RCC 7860 (cell line): ENCODE results near the gene CARM1.
"Not testable (repeated sequence)": the region's sequence is repeated elsewhere in the genome, so short reads cannot be mapped to it uniquely, and the experiment has no call there.

ENCODE experiments used
- DNase-seq: peaks from one replicate; pipeline ENCODE4 v3.0.0-alpha.2; 2015; ENCODE audit warnings: low spot score
- FAIRE-seq: peaks from 2 replicates; lab custom pipeline; 2012; peaks lifted over from hg19 to GRCh38; lab: Jason Lieb, UNC

Gene CARM1

DNA sequence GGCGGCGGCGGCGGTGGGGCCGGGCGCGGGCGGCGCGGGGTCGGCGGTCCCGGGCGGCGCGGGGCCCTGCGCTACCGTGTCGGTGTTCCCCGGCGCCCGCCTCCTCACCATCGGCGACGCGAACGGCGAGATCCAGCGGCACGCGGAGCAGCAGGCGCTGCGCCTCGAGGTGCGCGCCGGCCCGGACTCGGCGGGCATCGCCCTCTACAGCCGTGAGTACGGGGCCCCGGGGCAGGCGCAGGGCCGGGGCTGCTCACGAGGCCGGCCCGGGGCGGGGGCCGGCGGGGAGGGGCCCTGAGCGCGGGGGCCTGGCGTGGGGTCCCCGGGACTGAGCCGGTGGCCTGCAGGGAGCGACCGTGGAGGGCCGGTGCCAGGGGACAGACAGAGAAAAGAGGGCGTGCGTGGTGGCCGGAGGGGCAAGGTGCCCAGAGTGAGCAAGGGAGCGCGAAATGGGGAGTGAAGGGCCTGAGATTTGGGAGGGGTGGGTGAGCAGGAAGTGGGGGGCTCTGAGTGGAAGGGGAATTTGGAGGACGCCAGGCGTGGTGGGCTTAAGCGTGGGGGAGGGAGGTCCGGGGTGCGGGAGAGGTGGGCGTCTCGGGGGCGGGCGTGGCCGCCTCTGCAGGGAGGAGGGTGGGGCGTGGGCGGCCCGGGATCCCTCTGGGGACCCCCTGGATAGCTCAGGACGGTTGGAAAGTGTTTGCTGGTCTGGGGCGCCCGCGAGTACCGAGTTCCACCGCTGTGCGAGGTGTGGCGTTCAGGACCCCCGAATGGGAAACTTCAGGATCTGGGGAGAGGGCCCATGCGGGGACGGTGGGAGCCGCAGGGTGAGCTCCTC is 575 bp downstream of the CARM1 start:
- FAIRE-seq (no peak), DNase-seq (no peak)

DNA sequence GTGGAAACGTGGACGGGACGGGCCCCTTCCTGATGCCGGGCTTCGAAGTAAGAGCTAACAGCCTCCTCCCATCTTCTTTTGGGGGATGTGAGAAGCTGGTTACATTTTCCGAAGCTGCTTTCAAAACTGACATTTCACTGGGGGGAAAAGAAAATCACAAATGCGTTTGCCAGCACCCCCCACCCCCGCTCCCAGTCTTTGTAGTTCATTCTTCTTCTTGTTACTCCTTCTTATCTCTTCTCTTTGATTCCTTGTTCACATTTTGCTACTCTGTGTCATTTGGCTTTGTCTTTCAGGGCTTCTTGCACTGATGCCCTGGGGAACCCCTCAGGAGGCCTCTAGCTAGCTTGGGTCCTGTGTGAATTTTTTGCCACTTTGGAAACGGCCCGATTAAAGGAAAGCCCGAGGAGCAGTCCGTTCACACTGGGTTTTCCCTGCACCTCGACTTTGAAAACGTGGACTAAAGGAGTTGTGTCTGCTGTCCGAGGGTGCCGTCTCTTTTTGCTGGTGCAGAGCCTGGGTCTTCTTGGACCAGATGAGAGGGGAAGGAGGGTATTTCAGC is 1.3 kb downstream of the CARM1 start:
- DNase-seq (no peak), FAIRE-seq (no peak)

DNA sequence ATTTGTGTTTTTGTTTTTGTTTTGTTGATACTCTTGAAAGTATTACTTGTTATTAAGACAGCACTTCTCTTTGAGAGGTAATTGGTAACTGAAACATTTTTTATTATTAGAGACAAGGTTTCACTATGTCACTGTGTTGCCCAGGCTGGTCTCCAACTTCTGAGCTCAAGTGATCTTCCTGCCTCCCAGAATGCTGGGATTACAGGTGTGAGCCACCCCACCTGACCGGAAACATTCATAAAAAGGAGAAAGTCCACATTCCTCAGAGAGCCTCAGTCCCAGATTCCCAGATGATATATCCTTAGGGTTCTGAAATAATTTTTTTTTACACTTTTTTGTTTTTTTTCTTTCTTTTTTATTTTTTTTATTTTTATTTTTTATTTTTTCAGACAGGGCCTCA is 2.7 kb downstream of the CARM1 start:
- FAIRE-seq: no peak
- DNase-seq: no peak

DNA sequence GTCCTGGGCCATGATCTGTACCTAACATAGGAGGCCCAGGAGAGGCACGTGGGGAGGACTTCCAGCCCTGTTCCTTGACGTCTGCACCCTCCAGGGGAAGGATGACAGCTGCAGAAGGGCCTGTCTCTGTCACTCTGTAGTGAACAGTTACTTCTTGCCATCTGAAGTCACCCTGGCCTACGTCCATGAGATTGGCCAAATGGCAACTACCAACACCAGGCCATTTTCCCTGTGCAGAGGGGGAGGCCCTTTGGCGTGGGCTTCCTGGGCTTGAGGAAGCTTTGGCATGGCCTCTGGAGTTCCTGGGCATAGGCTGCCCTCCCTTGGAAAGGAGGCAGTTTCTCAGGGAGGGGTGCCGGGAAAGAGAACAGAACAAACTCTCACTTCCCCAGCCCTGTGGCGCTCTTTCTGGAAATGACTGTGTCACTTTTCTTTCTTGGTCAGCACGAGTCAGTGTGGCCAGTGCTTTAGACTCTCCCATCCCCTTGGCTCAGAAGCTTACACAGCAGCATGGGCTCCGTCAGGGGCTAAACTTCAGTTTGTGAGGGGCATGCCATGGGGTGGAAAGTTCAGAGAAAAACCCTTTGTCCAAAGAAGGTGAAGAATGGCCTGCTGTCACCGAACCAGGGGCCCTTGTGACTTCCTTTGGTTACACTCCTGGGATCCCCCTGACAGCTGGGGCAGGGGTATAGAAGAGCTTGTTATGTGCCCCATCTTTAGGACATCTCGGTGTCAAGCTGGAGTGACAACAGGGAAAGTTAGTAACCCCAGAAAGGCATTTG is 5.3 kb downstream of the CARM1 start:
- FAIRE-seq (no peak), DNase-seq (no peak)

DNA sequence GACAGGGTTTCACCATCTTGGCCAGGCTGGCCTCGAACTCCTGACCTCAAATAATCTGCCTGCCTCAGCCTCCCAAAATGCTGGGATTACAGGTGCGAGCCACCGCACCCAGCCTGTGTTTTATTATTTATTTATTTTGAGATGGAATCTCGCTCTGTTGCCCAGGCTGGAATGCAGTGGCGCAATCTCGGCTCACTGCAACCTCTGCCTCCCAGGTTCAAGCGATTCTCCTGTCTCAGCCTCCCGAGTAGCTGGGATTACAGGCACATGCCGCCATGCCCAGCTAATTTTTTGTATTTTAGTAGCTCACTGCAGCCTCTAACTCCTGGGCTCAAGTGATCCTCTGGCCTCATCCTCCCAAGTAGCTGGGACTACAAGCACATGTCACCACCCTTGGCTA is 6.3 kb downstream of the CARM1 start:
- not testable (repeated sequence) for DNase-seq, FAIRE-seq

DNA sequence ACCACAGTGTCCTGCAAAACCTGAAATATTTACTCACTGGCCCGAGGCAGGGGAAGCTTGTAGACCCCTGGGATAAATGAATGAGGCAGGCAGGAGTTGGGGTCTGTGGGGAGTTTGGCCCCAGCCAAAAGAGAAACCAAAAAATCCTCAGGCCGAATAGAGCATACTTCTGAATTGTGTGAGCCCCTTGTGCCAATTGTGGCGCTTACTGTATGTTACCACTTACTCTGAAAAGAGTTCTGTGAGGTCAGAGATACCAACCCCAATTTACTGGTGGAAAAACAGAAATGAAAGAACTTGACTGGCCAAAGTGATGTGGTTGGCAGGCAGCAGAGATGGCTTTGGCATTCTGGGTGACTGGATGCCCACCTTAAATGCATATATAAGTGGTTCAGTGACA is 6.9 kb downstream of the CARM1 start:
- no peak for DNase-seq
- FAIRE-seq: no peak

DNA sequence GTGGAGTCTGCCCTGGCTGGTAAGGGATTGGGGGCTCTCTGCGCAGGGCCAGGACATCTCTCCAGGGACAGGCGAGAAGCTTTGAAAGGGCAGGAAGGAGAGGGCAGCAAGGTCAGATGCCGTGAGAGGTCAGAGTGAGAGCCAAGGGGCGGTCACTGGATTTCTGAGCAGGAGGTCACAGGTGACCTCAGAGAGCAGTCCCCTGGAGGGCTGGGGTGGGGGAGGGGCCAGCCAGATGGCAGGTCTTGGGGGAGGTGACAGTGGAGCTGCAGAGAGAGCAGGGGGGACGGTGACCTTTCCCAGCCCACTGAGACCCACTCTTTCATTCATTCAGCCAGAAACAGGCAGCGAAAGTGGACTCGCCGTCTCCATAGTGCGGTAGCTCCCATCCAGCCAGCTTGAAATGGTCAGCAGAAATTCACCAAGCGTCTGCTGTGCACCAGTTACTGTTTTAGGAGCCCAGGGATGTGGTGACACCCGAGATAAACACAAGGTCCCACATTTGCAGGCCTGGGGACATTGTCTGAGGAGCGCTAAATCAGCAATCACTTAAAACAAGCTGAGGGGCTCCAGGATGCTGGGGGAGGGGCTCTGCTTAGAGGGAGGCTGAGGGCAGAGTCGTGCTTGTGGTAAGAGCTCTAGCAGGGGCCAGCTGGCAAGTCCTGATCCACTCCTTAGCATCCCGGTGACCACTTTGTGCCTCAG is 10.2 kb downstream of the CARM1 start:
- DNase-seq (no peak), FAIRE-seq (no peak)

DNA sequence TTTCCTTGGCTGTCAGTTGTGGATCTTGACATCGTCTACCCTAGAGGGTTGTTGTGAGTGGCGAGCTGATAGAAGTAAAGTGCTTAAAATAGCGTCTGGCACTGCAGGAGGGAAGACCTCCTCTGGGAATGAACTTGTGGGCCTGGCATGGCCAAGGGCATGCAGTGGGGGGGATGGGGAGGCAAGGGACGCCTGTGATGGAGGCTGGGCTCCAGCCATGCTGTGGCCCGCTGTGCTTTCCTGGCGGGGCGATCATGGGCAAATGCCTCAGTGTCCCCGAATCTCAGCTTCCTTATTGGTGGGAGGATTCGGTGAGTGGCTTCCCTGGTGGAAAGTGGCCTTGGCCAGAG is 10.7 kb downstream of the CARM1 start:
- DNase-seq (no peak), FAIRE-seq (no peak)

DNA sequence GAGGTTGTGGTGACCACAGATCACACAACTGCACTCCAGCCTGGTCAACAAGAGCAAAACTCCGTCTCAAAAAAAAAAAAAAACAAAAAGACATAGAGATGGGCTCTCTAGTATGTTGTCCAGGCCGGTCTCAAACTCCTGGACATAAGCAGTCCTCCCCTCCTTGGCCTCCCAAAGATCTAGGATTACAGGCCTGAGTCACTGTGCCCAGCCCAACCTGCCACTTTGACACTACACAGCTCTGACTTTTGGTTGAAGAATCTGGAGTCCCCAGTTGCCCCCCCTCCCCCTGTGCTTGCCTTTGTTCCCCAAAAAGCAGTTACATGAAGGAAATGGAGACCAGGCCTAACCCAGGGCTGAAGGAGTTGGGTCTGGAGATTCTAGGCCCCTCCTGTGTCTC is 12.9 kb downstream of the CARM1 start:
- no peak for FAIRE-seq
- no peak for DNase-seq

DNA sequence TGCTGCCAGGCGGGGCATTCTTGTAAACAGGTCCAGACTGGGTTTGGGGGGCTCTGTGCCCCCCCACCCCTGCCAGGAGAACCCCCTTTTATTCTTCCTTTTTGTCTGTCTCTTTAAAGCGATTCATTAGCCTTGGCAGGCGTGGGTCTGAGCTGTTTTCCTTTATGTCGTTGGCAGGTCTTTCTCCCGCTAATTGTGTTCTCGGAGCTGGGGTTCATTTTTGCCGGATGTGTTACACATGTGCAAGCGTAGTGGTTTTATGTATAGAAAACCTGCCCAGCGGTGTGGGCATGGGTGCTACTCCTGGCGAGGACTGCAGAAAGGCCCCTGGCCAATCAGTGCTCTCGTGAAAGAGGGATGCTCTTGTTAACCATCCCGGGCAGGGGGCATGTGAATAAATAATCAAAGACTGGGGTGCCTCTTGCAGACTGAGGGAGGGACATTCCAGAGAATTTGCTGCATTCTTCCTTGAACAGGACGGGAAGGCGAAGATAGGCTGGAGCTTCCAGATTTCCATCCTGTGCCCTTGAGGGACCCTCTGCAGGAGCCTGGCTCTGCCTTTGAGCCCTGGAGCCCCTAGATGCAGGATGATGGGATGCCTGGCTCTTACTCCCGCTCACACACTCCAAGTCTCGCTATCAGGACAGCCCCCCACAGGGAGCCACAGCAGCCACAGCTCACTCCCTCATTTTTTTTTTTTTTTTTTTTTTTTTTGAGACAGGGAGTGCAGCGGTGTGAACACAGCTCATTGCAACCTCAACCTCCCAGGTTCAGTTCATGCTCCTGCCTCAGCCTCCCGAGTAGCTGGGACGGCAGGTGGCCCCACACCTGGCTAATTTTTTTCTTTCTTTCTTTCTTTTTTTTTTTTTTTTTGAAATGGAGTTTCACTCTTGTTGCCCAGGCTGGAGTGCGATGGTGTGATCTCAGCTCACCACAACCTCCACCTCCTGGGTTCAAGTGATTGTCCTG is 14.1 kb downstream of the CARM1 start:
- DNase-seq: no peak
- FAIRE-seq: no peak

DNA sequence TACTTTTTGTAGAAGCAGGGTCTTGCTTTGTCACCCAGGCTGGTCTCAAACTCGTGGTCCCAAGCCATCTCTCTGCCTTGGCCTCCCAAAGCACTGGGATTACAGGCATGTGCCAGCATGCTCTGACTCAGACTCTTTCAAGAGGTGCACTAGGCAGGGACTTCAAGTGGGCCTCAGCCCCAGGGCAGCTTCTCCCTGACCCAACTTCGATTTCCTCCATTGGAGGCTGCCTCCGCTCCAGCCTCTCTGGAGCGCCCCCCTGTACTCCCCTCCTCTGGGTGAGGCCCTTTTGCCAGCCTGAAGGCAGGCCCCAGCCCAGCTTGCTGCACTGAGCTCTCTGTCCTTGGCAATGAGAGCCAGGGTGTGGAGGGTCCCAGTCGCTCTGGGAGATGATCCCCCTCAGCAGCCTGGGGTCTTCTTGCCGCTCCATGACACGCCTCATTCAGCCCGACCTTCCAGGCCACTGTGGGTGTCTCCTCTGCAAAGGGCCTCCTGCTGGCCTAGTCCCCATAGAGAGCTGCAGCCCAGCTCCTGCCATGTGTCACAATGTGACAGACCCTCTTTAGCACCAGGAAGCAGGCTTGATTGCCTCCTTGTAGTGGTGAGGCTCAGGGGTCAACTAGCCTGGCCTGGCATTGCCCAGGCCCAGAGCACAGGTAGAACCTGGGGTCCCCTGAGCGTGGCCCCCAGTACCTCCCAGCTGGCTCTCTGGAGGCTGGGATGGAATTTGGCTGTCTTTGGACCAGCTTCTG is 16.4 kb downstream of the CARM1 start:
- FAIRE-seq: no peak

DNA sequence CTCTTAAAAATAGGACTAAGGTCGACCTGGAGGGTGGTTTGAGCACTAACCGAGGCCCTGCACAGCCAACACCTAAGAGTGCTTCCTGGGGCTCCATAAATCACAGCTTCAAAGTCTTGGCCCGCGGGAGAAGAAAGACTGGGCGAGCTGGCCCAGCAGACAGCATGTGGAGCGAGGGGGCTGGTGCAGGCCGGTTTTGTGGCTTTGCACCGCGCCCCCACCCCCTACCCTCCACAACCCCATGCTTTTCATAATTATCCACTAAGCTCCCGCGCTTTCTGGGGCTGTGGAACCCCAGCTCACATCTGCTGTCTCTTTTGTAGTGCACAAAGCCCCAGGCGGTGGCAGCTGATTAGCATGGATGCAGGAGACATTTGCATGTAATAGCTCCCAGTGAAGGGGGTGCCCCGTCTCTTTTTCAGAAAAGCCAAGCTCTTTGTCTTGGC is 17.1 kb downstream of the CARM1 start:
- FAIRE-seq (no peak), DNase-seq (no peak)

More for the DNA sequence above, 16.4 kb downstream of the CARM1 start:
- DNase-seq: no peak

DNA sequence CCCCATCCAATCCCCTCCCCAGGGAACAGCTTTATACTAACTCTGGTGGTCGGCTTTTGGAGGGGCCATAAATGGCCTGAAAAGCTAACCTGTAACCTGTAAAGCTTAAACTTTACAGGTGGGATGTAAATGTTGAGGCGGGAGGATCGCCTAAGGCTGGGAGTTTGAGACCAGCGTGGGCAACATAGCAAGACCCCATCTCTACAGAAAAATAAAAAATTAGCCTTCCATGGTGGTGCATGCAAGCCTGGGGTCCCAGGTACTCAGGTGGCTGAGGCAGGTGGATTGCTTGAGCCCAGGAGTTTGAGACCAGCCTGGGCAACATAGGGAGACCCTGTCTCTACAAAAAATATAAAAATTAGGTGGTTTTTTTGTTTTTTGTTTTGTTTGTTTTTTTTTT is 18.5 kb downstream of the CARM1 start:
- no peak for FAIRE-seq

DNA sequence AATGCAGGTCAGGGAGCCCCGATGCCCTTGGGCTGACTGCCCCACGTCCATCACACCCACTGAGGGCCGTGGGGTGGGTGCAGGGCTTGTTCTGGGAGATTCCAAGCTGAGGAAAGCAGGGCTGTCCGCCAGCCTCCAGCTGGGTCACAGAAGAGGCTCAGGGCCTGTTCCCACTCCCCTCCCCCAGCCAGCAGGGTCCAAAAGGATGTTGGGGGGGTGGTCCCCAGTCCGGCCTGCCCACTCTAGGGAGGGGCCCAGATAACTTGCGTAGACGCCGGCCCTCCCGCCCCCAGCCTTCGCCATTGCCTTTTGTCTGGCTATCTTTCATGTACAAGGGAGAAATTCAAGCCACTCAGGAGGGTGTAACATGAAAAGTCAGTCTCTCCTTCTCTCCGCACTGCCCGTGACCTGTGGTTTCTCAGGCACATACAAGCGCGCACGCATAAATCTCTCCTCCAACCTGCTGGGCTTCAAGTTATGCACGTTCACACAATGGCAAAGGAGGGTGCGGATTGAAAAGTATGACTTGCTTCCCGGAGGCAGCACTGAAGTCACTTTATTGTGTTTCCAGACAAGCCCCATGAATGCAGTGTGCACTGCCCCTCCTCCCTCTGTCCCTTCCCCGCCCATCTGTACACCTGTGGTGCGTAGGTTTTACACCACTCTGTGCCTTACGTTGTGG is 20.2 kb downstream of the CARM1 start:
- FAIRE-seq (no peak), DNase-seq (no peak)

More for the DNA sequence above, 18.5 kb downstream of the CARM1 start:
- no peak for DNase-seq

DNA sequence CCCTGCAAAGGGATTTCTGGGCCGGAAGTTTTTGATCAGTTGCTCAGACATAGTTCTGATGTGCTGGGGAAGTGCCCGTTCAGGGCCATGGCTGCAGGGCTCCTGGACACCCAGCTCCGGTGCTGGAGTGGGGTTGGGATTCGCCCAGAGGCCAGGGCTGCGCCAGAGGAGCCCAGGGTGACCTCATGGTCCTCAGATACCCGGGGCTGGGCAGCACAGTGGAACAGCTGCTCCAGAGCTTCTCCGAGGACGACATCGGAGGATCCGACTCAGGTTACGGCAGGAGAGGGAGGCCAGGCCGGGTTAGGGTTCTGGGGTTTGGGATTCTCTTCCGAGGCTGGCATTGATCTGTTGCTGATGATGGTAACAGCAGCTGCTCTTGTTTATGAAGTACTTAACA is 20.9 kb downstream of the CARM1 start:
- FAIRE-seq: no peak
- DNase-seq: no peak

DNA sequence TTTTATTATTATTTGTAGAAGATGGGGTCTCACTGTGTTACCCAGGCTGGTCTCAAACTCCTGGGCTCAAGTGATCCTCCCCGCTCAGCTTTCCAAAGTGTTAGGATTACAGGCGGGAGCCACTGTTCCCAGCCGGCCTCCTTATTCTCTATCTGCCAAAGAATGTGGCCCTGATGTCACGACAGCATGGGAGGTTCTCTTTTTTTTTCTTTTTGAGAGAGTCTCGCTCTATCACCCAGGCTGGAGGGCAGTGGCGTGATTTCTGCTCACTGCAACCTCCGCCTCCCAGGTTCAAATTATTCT is 23.5 kb downstream of the CARM1 start:
- DNase-seq: no peak
- no peak for FAIRE-seq

DNA sequence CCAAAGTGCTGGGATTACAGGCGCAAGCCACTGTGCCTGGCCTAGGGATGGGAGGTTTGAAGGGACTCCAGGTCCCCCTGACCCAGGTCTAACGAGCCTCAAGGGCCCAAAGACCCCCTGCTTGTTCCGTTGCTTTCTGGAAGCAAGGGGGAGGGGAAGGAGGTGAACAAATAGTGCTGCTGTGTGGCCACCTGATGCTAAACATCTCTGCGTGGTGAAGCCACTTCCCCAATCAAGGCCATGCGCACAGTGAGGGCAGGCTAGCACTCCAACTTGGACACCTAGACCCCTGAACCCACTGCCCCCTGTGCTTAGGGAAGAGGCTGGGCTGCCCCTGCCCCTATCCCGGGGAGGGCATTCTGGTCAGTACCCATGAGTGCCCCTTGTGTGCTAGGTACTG is 24.0 kb downstream of the CARM1 start:
- FAIRE-seq: no peak
- no peak for DNase-seq

DNA sequence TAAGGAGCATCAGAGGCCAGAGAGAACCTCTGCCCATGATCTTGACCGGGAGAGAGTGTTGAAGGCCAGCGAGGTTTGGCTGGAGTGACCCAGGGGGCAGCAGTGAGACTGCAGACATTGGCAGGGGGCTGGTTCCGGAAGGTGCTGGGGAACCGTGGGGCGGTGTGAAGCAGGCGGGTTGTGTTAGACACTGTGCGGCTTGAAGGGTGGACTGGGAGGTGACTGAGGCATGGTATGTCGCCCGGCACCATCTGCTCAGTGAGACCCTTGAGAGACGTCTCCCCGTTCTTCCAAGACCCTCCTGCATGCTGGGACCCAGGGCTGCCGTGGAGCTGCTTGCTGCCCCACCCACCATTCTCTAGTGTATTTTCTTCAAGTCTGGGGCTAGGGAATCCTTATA is 24.6 kb downstream of the CARM1 start:
- DNase-seq: no peak
- FAIRE-seq: no peak
